GM12878 (cell line): Measurements from ENCODE around the gene NR2C2AP. TPM values are rescaled to one million over a fixed set of nuclear protein-coding genes. Genes with fewer than 3 reads are reported as not detected.

ENCODE experiments used
- ATAC-seq: fragments of 200-7000 bp; cut with Tn5 transposase; 3 replicates; pipeline ENCODE4 v1.9.1; 2020; ENCODE audit warnings: mild to moderate bottlenecking, moderate library complexity
- BruUV-seq: library from RNA; stranded (reverse); fragments of 400-500 nt; replicated peaks from 2 replicates; lab custom pipeline; 2021; lab: Mats Ljungman, UMichigan
- CTCF ChIA-PET: fragments of 300-600 bp; sonication (Branson Sonifier 250); formaldehyde crosslinking; extraction: SDS; loops from one replicate; lab custom pipeline; 2021; ENCODE audit warnings: inconsistent platforms; lab: Yijun Ruan, JAX
- POLR2A ChIA-PET: fragments of 350-600 bp; formaldehyde crosslinking; extraction: SDS; loops from one replicate; lab custom pipeline; 2021; ENCODE audit warnings: inconsistent platforms; lab: Charles Lee
- RAD21 ChIA-PET: fragments of 300-600 bp; sonication (Branson Sonifier 250); formaldehyde crosslinking; loops from one replicate; lab custom pipeline; 2023; ENCODE audit warnings: antibody characterized with exemption; ENCODE audit not compliant: unreplicated experiment; lab: Charles Lee
- SMC1A ChIA-PET: fragments of 300-600 bp; sonication (Branson Sonifier 250); formaldehyde crosslinking; loops from one replicate; lab custom pipeline; 2023; ENCODE audit not compliant: unreplicated experiment, uncharacterized antibody; lab: Charles Lee
- DNase-seq: peaks from one replicate; pipeline ENCODE4 v3.0.0-alpha.2; 2011; ENCODE audit warnings: low read depth, low spot score
- FAIRE-seq: peaks from 3 replicates; lab custom pipeline; 2011; peaks lifted over from hg19 to GRCh38; lab: Jason Lieb, UNC
- H2AFZ ChIP-seq: 2 replicates; pipeline ENCODE4 v1.6.0; 2011; ENCODE audit warnings: low read depth, low read length, control low read depth; ENCODE audit not compliant: control insufficient read depth
- H3K27ac ChIP-seq: 2 replicates; pipeline ENCODE4 v1.5.1; 2011; ENCODE audit warnings: control low read depth; ENCODE audit not compliant: control insufficient read depth, insufficient read depth
- H3K27me3 ChIP-seq, 2 experiments: replicated peaks in 1 of 2; 2 replicates each; pipeline versions ENCODE4 v1.6.0 to v1.6.1; 2011; ENCODE audit warnings: low read length in 1 of 2; ENCODE audit not compliant: control insufficient read depth in 2 of 2, insufficient read depth in 2 of 2
- H3K36me3 ChIP-seq, 2 experiments: 2 replicates each; pipeline ENCODE4 v1.5.1; 2011; ENCODE audit warnings: low read length in 1 of 2; ENCODE audit not compliant: control insufficient read depth in 2 of 2, insufficient read depth in 2 of 2
- H3K4me1 ChIP-seq: 2 replicates; pipeline ENCODE4 v1.6.1; 2011; ENCODE audit warnings: mild to moderate bottlenecking, low read length, moderate library complexity, mixed read lengths; ENCODE audit not compliant: control insufficient read depth, insufficient read depth
- H3K4me2 ChIP-seq: 2 replicates; pipeline ENCODE4 v1.6.0; 2011; ENCODE audit warnings: control low read depth; ENCODE audit not compliant: control insufficient read depth, insufficient read depth
- H3K4me3 ChIP-seq: fragments of 200-600 bp; sonication (generic); 2 replicates; pipeline ENCODE4 v1.5.1; 2016
- H3K79me2 ChIP-seq: 2 replicates; pipeline ENCODE4 v1.6.0; 2011; ENCODE audit warnings: low read length; ENCODE audit not compliant: control insufficient read depth, insufficient read depth
- H3K9ac ChIP-seq: 2 replicates; pipeline ENCODE4 v1.8.0; 2011; ENCODE audit warnings: low read length, control low read depth, mixed read lengths; ENCODE audit not compliant: control insufficient read depth, insufficient read depth
- H3K9me3 ChIP-seq: replicated peaks from 3 replicates; pipeline ENCODE4 v1.5.1; 2011; ENCODE audit warnings: mild to moderate bottlenecking, low read length; ENCODE audit not compliant: control insufficient read depth, insufficient read depth
- H4K20me1 ChIP-seq: 2 replicates; pipeline ENCODE4 v1.6.0; 2011; ENCODE audit not compliant: control insufficient read depth, insufficient read depth
- BMI1 ChIP-seq: fragments of 450-650 bp; IDR thresholded peaks from 2 replicates; pipeline ENCODE4 v1.6.1; 2016; ENCODE audit warnings: mild to moderate bottlenecking, moderate library complexity, borderline replicate concordance
- CBX3 ChIP-seq: fragments of 200-600 bp; sonication (generic); IDR thresholded peaks from 2 replicates; pipeline ENCODE4 v1.6.1; 2016; ENCODE audit warnings: low read depth, borderline replicate concordance
- EED ChIP-seq: sonication (generic); IDR thresholded peaks from 2 replicates; pipeline ENCODE4 v1.6.1; 2016; ENCODE audit warnings: antibody characterized with exemption, low read depth
- FOXK2 ChIP-seq: fragments of 450-650 bp; IDR thresholded peaks from 2 replicates; pipeline ENCODE4 v1.6.1; 2017; ENCODE audit warnings: mild to moderate bottlenecking, moderate library complexity
- IRF3 ChIP-seq: fragments of 450-650 bp; IDR thresholded peaks from 2 replicates; pipeline ENCODE4 v1.6.1; 2014; ENCODE audit warnings: mild to moderate bottlenecking
- KLF5 ChIP-seq: fragments of 450-650 bp; IDR thresholded peaks from 2 replicates; pipeline ENCODE4 v1.6.1; 2014; ENCODE audit warnings: mild to moderate bottlenecking; ENCODE audit not compliant: partially characterized antibody
- NFIC ChIP-seq: IDR thresholded peaks from 2 replicates; pipeline ENCODE4 v1.6.1; 2012; ENCODE audit warnings: low read depth, mild to moderate bottlenecking, inconsistent platforms, low read length, moderate library complexity
- POU2F2 ChIP-seq: IDR thresholded peaks from 3 replicates; pipeline ENCODE4 v1.6.1; 2011; ENCODE audit warnings: low read depth, mild to moderate bottlenecking, low read length, borderline replicate concordance
- RELA ChIP-seq: fragments of 450-650 bp; IDR thresholded peaks from 2 replicates; pipeline ENCODE4 v1.8.0; 2014; ENCODE audit warnings: borderline replicate concordance; ENCODE audit not compliant: partially characterized antibody
- SMAD1 ChIP-seq: fragments of 450-650 bp; IDR thresholded peaks from 2 replicates; pipeline ENCODE4 v1.6.1; 2018; ENCODE audit warnings: mild to moderate bottlenecking, low read depth; ENCODE audit not compliant: partially characterized antibody
- SMARCA5 ChIP-seq: fragments of 450-650 bp; IDR thresholded peaks from 2 replicates; pipeline ENCODE4 v1.6.1; 2017; ENCODE audit warnings: mild to moderate bottlenecking
- SREBF2 ChIP-seq: IDR thresholded peaks from 2 replicates; pipeline ENCODE4 v1.6.1; 2012; ENCODE audit warnings: mild to moderate bottlenecking, low read length
- SUPT20H ChIP-seq: IDR thresholded peaks from 2 replicates; pipeline ENCODE4 v1.6.1; 2011; ENCODE audit warnings: low read depth, mild to moderate bottlenecking, low read length, moderate library complexity, borderline replicate concordance; ENCODE audit not compliant: control insufficient read depth
- TCF12 ChIP-seq: IDR thresholded peaks from 2 replicates; pipeline ENCODE4 v1.6.1; 2011; ENCODE audit warnings: low read depth, mild to moderate bottlenecking, low read length
- YY1 ChIP-seq: IDR thresholded peaks from 2 replicates; pipeline ENCODE4 v1.6.1; 2011; ENCODE audit warnings: low read depth, mild to moderate bottlenecking, low read length
- ZNF207 ChIP-seq: fragments of 450-650 bp; IDR thresholded peaks from 2 replicates; pipeline ENCODE4 v1.6.1; 2014; ENCODE audit warnings: antibody characterized with exemption, mild to moderate bottlenecking, borderline replicate concordance
- ZNF622 ChIP-seq: fragments of 450-650 bp; IDR thresholded peaks from 2 replicates; pipeline ENCODE4 v1.6.1; 2017; ENCODE audit warnings: mild to moderate bottlenecking, inconsistent platforms
- WGBS: methylation state at CpG from one replicate; pipeline ENCODE4 v1.1.6; 2016; ENCODE audit warnings: low lambda C conversion rate; ENCODE audit not compliant: insufficient replicate concordance, insufficient coverage; ENCODE audit errors: missing lambda C conversion rate; 5-methylcytosine and 5-hydroxymethylcytosine counted together
- in situ Hi-C: fragments of 300-500 bp; cut with MboI; formaldehyde crosslinking; loops from 9 replicates; pipeline ENCODE4 v1.14.3; 2018; ENCODE audit warnings: mixed read lengths
- intact Hi-C: fragments of 100-400 bp; cut with micrococcal nuclease; formaldehyde crosslinking; loops from one replicate; pipeline ENCODE4 v1.14.2; 2022; ENCODE audit not compliant: unreplicated experiment
- polyA plus RNA-seq, 11 experiments: library from polyadenylated mRNA; depleted of rRNA in 4 of 11; unstranded in 6 of 11; stranded (reverse) in 5 of 11; fragments of >200 nt; fragmentation: Nextera tagmentation in 4 of 11; fragmentation: Illumina TruSeq in 1 of 11; extraction: Ambion mirVana in 4 of 11; extraction: Trizol in 1 of 11; gene quantifications; 1 replicate in 1 of 11; 2 replicates in 10 of 11; pipeline versions ENCODE4 v1.2.1 to v1.2.3, GENCODE V29; 2011 to 2016; ENCODE audit warnings: inconsistent platforms in 2 of 11, missing spikeins in 2 of 11, low read depth in 1 of 11
- total RNA-seq, 4 experiments: library from RNA; depleted of rRNA in 3 of 4; stranded (reverse); fragments of >200 nt in 3 of 4; fragmentation: Illumina TruSeq in 1 of 4; extraction: Trizol in 1 of 4; gene quantifications; 2 replicates each; pipeline versions ENCODE4 v1.2.1 to v1.2.3, GENCODE V29; 2013 to 2021
- TF ChIP-seq, protein P1 (sequence below), 3 experiments: IDR thresholded peaks in 2 of 3; conservative IDR thresholded peaks in 1 of 3; 2 replicates each; pipeline ENCODE4 v1.5.1; 2011; ENCODE audit warnings: low read depth in 3 of 3, low read length in 3 of 3, mild to moderate bottlenecking in 3 of 3, control low read depth in 2 of 3, moderate library complexity in 2 of 3, inconsistent platforms in 1 of 3, mixed read lengths in 1 of 3; ENCODE audit not compliant: control insufficient read depth in 2 of 3, insufficient read depth in 1 of 3; ENCODE audit errors: extremely low read depth in 1 of 3
- TF ChIP-seq, protein P2 (sequence below): fragments of 450-650 bp; IDR thresholded peaks from 2 replicates; pipeline ENCODE4 v1.6.1; 2017; ENCODE audit warnings: antibody characterized with exemption, mild to moderate bottlenecking, moderate library complexity

Gene NR2C2AP
- total and polyA plus RNA-seq, 10 of the 15 experiments (the other 5 are each of a cell fraction or from before 2014, with no cell fraction given) = 21.5 to 44.8 (median 28.1) TPM

- Histone ChIP-seq H3K27ac (no peak overlapping the region), H3K36me3 (no peaks in the 10 kb centered on the region), H3K4me3 (no peak overlapping the region), H2AFZ (no peak overlapping the region), H3K9me3 (no peaks in the 10 kb centered on the region), H3K4me2 (no peak overlapping the region; the same call in 1 of the 2 replicates), H3K27me3 (no peaks in the 10 kb centered on the region), H3K9ac (no peak overlapping the region), H4K20me1 (no peaks in the 10 kb centered on the region), H3K4me1 (peaks cover 27% of the 10 kb centered on the region), H3K79me2 (peaks cover 9% of the 10 kb centered on the region)
- in situ Hi-C loops (no loop called here), intact Hi-C loops (no loop called here)
- FAIRE-seq (no peak), DNase-seq (no peak), ATAC-seq (no peak)
- ChIA-PET POLR2A (interaction anchor here (0.9 kb wide), 1 partner anchor 19 kb away, joined by 3 read pairs; no protein-coding TSS in a partner anchor), RAD21 (interaction anchor here (14.0 kb wide), 1 partner anchor 17 kb away, joined by 394 read pairs; no protein-coding TSS in a partner anchor), SMC1A (interaction anchor here (0.7 to 2.8 kb wide), 5 partner anchors 10 to 30 kb away, joined by 3 to 9 read pairs (median 4); no protein-coding TSS in a partner anchor), CTCF (interaction anchor here (4.6 to 6.6 kb wide), 3 partner anchors 13 to 25 kb away, joined by 22 to 86 read pairs (median 23); no protein-coding TSS in a partner anchor)
- no TSS peak for BruUV-seq
- WGBS = 85% methylated on average over 6 of the region's 6 CpGs
- no peak for TF ChIP-seq SMARCA5
- no peak for TF ChIP-seq ZNF207
- no peak for TF ChIP-seq RELA
- no peak for TF ChIP-seq SREBF2
- TF ChIP-seq, protein P1, sequence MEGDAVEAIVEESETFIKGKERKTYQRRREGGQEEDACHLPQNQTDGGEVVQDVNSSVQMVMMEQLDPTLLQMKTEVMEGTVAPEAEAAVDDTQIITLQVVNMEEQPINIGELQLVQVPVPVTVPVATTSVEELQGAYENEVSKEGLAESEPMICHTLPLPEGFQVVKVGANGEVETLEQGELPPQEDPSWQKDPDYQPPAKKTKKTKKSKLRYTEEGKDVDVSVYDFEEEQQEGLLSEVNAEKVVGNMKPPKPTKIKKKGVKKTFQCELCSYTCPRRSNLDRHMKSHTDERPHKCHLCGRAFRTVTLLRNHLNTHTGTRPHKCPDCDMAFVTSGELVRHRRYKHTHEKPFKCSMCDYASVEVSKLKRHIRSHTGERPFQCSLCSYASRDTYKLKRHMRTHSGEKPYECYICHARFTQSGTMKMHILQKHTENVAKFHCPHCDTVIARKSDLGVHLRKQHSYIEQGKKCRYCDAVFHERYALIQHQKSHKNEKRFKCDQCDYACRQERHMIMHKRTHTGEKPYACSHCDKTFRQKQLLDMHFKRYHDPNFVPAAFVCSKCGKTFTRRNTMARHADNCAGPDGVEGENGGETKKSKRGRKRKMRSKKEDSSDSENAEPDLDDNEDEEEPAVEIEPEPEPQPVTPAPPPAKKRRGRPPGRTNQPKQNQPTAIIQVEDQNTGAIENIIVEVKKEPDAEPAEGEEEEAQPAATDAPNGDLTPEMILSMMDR (IDR thresholded peaks at IDR 0.05 in 2 of 3, conservative IDR thresholded peaks at IDR 0.05 in 1 of 3; ENCODE audit: control insufficient read depth in 2 of 3, extremely low read depth in 1 of 3, insufficient read depth in 1 of 3, low read depth in 3 of 3, low read length in 3 of 3) = no peak
- no peak for TF ChIP-seq ZNF622
- no peak for TF ChIP-seq FOXK2
- no peak for TF ChIP-seq CBX3
- TF ChIP-seq POU2F2 = no peak
- TF ChIP-seq BMI1 = no peak
- no peak for TF ChIP-seq IRF3
- TF ChIP-seq SUPT20H = no peak
- no peak for TF ChIP-seq YY1
- TF ChIP-seq EED = no peak
- TF ChIP-seq, protein P2, sequence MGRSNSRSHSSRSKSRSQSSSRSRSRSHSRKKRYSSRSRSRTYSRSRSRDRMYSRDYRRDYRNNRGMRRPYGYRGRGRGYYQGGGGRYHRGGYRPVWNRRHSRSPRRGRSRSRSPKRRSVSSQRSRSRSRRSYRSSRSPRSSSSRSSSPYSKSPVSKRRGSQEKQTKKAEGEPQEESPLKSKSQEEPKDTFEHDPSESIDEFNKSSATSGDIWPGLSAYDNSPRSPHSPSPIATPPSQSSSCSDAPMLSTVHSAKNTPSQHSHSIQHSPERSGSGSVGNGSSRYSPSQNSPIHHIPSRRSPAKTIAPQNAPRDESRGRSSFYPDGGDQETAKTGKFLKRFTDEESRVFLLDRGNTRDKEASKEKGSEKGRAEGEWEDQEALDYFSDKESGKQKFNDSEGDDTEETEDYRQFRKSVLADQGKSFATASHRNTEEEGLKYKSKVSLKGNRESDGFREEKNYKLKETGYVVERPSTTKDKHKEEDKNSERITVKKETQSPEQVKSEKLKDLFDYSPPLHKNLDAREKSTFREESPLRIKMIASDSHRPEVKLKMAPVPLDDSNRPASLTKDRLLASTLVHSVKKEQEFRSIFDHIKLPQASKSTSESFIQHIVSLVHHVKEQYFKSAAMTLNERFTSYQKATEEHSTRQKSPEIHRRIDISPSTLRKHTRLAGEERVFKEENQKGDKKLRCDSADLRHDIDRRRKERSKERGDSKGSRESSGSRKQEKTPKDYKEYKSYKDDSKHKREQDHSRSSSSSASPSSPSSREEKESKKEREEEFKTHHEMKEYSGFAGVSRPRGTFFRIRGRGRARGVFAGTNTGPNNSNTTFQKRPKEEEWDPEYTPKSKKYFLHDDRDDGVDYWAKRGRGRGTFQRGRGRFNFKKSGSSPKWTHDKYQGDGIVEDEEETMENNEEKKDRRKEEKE = no peak
- TF ChIP-seq KLF5 = no peak
- no peak for TF ChIP-seq NFIC
- TF ChIP-seq SMAD1 = no peak
- TF ChIP-seq TCF12 = no peak
Observed at GRCh38 chr19:19170873-19171672, 32.1 kb downstream of the NR2C2AP start.
